Smooth muscle cell (in vitro differentiated cells): Measurements from ENCODE around the gene LRRC45. TPM values are rescaled to one million over a fixed set of nuclear protein-coding genes. Genes with fewer than 3 reads are reported as not detected.
A peak's percentile ranks its signal among the peaks of the same experiment; 100 is the strongest.

ENCODE experiments used
- DNase-seq: peaks from one replicate; lab custom pipeline; 2025; ENCODE audit not compliant: unreplicated experiment; lab: John Stamatoyannopoulos, UW
- H2AFZ ChIP-seq: fragments of 200-600 bp; sonication (generic); 2 replicates; pipeline ENCODE4 v1.6.0; 2016; ENCODE audit warnings: antibody characterized with exemption, low read depth, mild to moderate bottlenecking
- H3F3A ChIP-seq: fragments of 200-600 bp; sonication (generic); 2 replicates; pipeline ENCODE4 v1.6.0; 2017; ENCODE audit warnings: antibody characterized with exemption, low read depth
- H3K27ac ChIP-seq: fragments of 200-600 bp; sonication (generic); 2 replicates; pipeline ENCODE4 v1.5.1; 2016; ENCODE audit warnings: low read depth, mild to moderate bottlenecking
- H3K27me3 ChIP-seq: fragments of 200-600 bp; sonication (generic); 2 replicates; pipeline ENCODE4 v1.6.1; 2016; ENCODE audit warnings: low read depth, mild to moderate bottlenecking
- H3K36me3 ChIP-seq: fragments of 200-600 bp; sonication (generic); 2 replicates; pipeline ENCODE4 v1.5.1; 2016; ENCODE audit warnings: low read depth
- H3K4me1 ChIP-seq: fragments of 200-600 bp; sonication (generic); 2 replicates; pipeline ENCODE4 v1.5.1; 2016; ENCODE audit warnings: low read depth
- H3K4me2 ChIP-seq: fragments of 200-600 bp; sonication (generic); 2 replicates; pipeline ENCODE4 v1.6.0; 2016; ENCODE audit warnings: mild to moderate bottlenecking
- H3K4me3 ChIP-seq: fragments of 200-600 bp; sonication (generic); 2 replicates; pipeline ENCODE4 v1.5.1; 2016; ENCODE audit warnings: mild to moderate bottlenecking
- H3K79me2 ChIP-seq: fragments of 200-600 bp; sonication (generic); 2 replicates; pipeline ENCODE4 v1.6.0; 2016; ENCODE audit warnings: low read depth, mild to moderate bottlenecking
- H3K9ac ChIP-seq: fragments of 200-600 bp; sonication (generic); 2 replicates; pipeline ENCODE4 v1.6.0; 2016; ENCODE audit warnings: low read depth
- H3K9me3 ChIP-seq: fragments of 200-600 bp; sonication (generic); replicated peaks from 2 replicates; pipeline ENCODE4 v1.5.1; 2016; ENCODE audit warnings: low read depth
- H4K20me1 ChIP-seq: fragments of 200-600 bp; sonication (generic); 2 replicates; pipeline ENCODE4 v1.6.0; 2016; ENCODE audit warnings: low read depth
- WGBS: methylation state at CpG from one replicate; pipeline ENCODE4 v1.1.7; 2016; ENCODE audit warnings: low lambda C conversion rate; 5-methylcytosine and 5-hydroxymethylcytosine counted together
- polyA plus RNA-seq: library from polyadenylated mRNA; unstranded; fragments of >200 nt; fragmentation: Nextera tagmentation; extraction: Ambion mirVana; gene quantifications from 2 replicates; pipeline ENCODE4 v1.2.1, GENCODE V29; 2016
- total RNA-seq: library from RNA; depleted of rRNA; stranded (reverse); fragments of >200 nt; gene quantifications from 2 replicates; pipeline ENCODE4 v1.2.3, GENCODE V29; 2014
- TF ChIP-seq, protein P1 (sequence below): fragments of 200-600 bp; sonication (generic); IDR thresholded peaks from 2 replicates; pipeline ENCODE4 v1.5.1; 2017; ENCODE audit warnings: borderline replicate concordance, mild to moderate bottlenecking, antibody characterized with exemption; ENCODE audit not compliant: insufficient read depth, poor library complexity, severe bottlenecking

LRRC45 gene
- total and polyA plus RNA-seq, 2 experiments from 2014 or later = 9.6 to 13.5 TPM

DNA sequence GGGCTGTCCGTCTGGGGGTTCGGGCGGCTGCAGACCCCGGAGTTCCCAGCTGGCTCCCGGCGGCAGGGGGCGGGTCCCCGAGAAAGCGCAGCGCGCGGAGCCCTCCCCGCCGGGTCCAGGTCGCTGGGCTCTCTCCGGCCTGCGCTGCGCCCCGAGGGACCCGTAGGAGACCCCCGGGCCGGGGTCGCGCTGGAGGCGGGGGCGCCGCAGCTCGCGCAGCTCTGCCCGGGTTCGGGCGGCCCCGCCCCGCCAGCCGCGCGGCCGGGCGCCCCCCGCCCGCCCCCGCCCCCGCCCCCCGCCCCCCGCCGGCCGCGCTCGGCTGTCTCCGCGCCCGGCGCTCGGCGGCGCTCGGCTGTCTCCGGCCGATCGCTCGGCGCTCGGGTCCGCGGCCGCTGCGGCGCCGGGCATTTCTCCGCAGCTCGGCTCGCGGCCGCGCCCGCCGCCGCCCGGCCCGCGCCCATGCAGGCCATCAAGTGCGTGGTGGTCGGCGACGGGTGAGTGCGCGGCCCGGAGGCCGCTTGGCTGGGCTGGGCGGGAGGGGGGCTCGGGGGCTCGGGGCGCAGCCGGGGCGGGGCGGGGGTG is 8.3 kb downstream of the LRRC45 start, which contains the start of gene RAC3:
Gene RAC3 (plus strand): TSS at position 376 of the 582 bp plus-strand sequence. CDS start 84 bp downstream, at position 460.
- no peak within 1 kb of the TSS for H3K9ac ChIP-seq
- H4K20me1 ChIP-seq = no peaks in the 10 kb centered on the region
- H3K4me3 ChIP-seq = peak within 1 kb of the TSS; percentile 79
- no peak for DNase-seq
- H3K79me2 ChIP-seq = no peaks in the 10 kb centered on the region
- TF ChIP-seq, protein P1, sequence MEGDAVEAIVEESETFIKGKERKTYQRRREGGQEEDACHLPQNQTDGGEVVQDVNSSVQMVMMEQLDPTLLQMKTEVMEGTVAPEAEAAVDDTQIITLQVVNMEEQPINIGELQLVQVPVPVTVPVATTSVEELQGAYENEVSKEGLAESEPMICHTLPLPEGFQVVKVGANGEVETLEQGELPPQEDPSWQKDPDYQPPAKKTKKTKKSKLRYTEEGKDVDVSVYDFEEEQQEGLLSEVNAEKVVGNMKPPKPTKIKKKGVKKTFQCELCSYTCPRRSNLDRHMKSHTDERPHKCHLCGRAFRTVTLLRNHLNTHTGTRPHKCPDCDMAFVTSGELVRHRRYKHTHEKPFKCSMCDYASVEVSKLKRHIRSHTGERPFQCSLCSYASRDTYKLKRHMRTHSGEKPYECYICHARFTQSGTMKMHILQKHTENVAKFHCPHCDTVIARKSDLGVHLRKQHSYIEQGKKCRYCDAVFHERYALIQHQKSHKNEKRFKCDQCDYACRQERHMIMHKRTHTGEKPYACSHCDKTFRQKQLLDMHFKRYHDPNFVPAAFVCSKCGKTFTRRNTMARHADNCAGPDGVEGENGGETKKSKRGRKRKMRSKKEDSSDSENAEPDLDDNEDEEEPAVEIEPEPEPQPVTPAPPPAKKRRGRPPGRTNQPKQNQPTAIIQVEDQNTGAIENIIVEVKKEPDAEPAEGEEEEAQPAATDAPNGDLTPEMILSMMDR = no peak
- H3K36me3 ChIP-seq = no peaks in the 10 kb centered on the region
- peak within 1 kb of the TSS; percentile 23 for H2AFZ ChIP-seq
- H3K9me3 ChIP-seq = no peaks in the 10 kb centered on the region
- no peaks in the 10 kb centered on the region for H3K4me1 ChIP-seq
- no peak within 1 kb of the TSS for H3K27ac ChIP-seq
- no peaks in the 10 kb centered on the region for H3K27me3 ChIP-seq
- WGBS = 3% methylated on average over 34 of the region's 96 CpGs
- peak within 1 kb of the TSS; percentile 98 for H3K4me2 ChIP-seq
- peaks cover 6% of the 10 kb centered on the region for H3F3A ChIP-seq

DNA sequence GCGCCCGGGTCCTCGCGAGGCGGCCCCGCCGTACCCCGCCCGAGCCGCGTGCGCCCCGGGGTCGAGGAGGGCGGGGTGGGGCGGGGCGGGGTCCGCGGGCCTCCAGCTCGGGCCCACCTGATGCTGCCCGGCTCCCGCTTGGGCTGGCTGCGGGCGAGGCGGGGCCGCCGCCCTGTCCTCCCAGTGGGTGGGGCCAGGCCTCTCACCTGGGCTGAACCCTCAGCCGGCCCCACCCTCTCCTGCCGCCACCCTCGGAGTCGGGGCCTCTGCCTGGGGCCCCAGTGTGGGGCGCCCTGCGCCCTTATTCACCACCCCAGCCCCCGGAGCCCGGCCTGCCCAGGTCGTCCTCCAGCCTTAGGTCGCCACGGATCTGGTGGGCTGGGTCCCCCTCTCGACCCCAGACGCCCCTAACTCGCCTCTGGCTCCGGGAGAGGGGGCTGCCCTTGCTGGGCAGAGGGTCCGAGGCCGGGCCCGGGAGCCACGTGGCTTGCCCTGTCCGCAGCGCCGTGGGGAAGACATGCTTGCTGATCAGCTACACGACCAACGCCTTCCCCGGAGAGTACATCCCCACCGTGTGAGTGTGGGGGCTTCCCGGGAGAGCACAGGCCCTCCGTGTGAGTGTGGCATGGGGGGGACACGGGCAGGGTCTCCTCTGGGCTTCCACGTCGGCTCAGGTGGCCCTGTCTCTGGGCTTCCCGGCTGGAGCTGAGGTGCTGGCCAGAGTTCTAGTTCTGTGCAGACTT is 9.0 kb downstream of the LRRC45 start:
- H2AFZ ChIP-seq = no peak overlapping the region
- no peaks in the 10 kb centered on the region for H3K9me3 ChIP-seq
- TF ChIP-seq, protein P1 = no peak
- peaks cover 6% of the 10 kb centered on the region for H3F3A ChIP-seq
- H3K4me3 ChIP-seq = peak overlapping the region; percentile 54
- H3K79me2 ChIP-seq = no peaks in the 10 kb centered on the region
- peak overlapping the region; percentile 96 for H3K4me2 ChIP-seq
- H3K9ac ChIP-seq = no peak overlapping the region
- H3K4me1 ChIP-seq = peaks cover 6% of the 10 kb centered on the region
- H3K36me3 ChIP-seq = no peaks in the 10 kb centered on the region
- DNase-seq = no peak
- no peak overlapping the region for H3K27ac ChIP-seq
- no peaks in the 10 kb centered on the region for H3K27me3 ChIP-seq
- 12% methylated on average over 28 of the region's 59 CpGs for WGBS
- H4K20me1 ChIP-seq = no peaks in the 10 kb centered on the region

- Histone ChIP-seq H4K20me1 (no peaks in the 10 kb centered on the region), H3K36me3 (no peaks in the 10 kb centered on the region), H3K27ac (no peak overlapping the region), H3K27me3 (no peaks in the 10 kb centered on the region), H3K4me1 (peaks cover 6% of the 10 kb centered on the region), H3K79me2 (no peaks in the 10 kb centered on the region), H3K4me2 (no peak overlapping the region), H3K9ac (no peak overlapping the region), H3F3A (peaks cover 6% of the 10 kb centered on the region), H3K4me3 (no peak overlapping the region), H3K9me3 (no peaks in the 10 kb centered on the region), H2AFZ (no peak overlapping the region)
- TF ChIP-seq, protein P1 = no peak
- no peak for DNase-seq
- 96% methylated on average over 31 of the region's 38 CpGs for WGBS
These were observed 10.4 kb downstream of the LRRC45 start for GRCh38 chr17:82033359-82034085.
